ENCODE data around the gene MYPN.

The MYPN gene

GRCh38 chr10:68111584-68111983, 2.3 kb downstream of the MYPN start:
- Histone ChIP-seq H3K9me2 (ENCODE audit: low read depth, low read length) (no peaks in the 10 kb centered on the region), H3K27ac (ENCODE audit: low read depth, low read length, poor library complexity, severe bottlenecking) (no peak overlapping the region), H3K4me1 (ENCODE audit: insufficient read depth, low read length, severe bottlenecking) (no peaks in the 10 kb centered on the region), H3K36me3 (ENCODE audit: insufficient read depth, low read length) (no peaks in the 10 kb centered on the region), H3K9ac (ENCODE audit: low read length) (no peak overlapping the region), H4K20me1 (ENCODE audit: insufficient read depth, low read length) (no peaks in the 10 kb centered on the region), H2AFZ (ENCODE audit: low read length) (no peak overlapping the region), H3K27me3 (ENCODE audit: insufficient read depth, low read length) (no peaks in the 10 kb centered on the region), H3K4me3 (ENCODE audit: low read depth, low read length, poor library complexity, severe bottlenecking) (no peak overlapping the region), H3K9me3 (ENCODE audit: low read length) (no peaks in the 10 kb centered on the region), H3K4me2 (ENCODE audit: low read length) (no peak overlapping the region), H3F3A (ENCODE audit: insufficient read depth, low read length) (no peaks in the 10 kb centered on the region), H3K79me2 (ENCODE audit: insufficient read depth, low read length) (no peaks in the 10 kb centered on the region)
- TF ChIP-seq EZH2 (IDR thresholded peaks at IDR 0.05; ENCODE audit: borderline replicate concordance, low read length) (no peak), CTCF (IDR thresholded peaks at IDR 0.05; ENCODE audit: low read length) (no peak)

- TF ChIP-seq EZH2 (IDR thresholded peaks at IDR 0.05; ENCODE audit: borderline replicate concordance, low read length), result no peak
- no peak for TF ChIP-seq CTCF (IDR thresholded peaks at IDR 0.05; ENCODE audit: low read length)
- Histone ChIP-seq H4K20me1 (ENCODE audit: insufficient read depth, low read length) (no peaks in the 10 kb centered on the region), H3K9ac (ENCODE audit: low read length) (no peak overlapping the region), H3K36me3 (ENCODE audit: insufficient read depth, low read length) (no peaks in the 10 kb centered on the region), H3K27me3 (ENCODE audit: insufficient read depth, low read length) (no peaks in the 10 kb centered on the region), H3K27ac (ENCODE audit: low read depth, low read length, poor library complexity, severe bottlenecking) (no peak overlapping the region), H3K4me2 (ENCODE audit: low read length) (no peak overlapping the region), H3K9me2 (ENCODE audit: low read depth, low read length) (no peaks in the 10 kb centered on the region), H3K9me3 (ENCODE audit: low read length) (no peaks in the 10 kb centered on the region), H3K4me1 (ENCODE audit: insufficient read depth, low read length, severe bottlenecking) (no peaks in the 10 kb centered on the region), H3K79me2 (ENCODE audit: insufficient read depth, low read length) (no peaks in the 10 kb centered on the region), H2AFZ (ENCODE audit: low read length) (no peak overlapping the region), H3F3A (ENCODE audit: insufficient read depth, low read length) (no peaks in the 10 kb centered on the region), H3K4me3 (ENCODE audit: low read depth, low read length, poor library complexity, severe bottlenecking) (no peak overlapping the region)
These were observed 3.5 kb downstream of the MYPN start for GRCh38 chr10:68112837-68113236.

DNA sequence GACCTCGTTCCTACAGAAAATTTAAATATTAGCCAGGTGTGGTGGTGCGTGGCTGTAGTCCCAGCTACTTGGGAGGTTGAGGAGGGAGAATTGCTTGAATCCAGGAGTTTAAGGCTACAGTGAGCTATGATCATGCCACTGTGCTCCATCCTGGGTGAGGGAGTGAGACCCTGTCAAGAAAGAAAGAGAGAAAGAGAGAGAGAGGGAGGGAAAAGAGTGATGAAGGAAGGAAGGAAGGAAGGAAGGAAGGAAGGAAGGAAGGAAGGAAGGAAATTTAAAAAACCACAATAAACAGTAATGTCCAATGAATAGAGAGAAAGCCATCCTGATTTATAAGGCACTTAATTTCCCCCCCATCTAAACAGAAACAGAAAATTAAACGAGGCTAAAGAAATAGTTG, 9.4 kb downstream of the MYPN start:
- H3K9me2 ChIP-seq (ENCODE audit: low read depth, low read length), result no peaks in the 10 kb centered on the region
- H3K79me2 ChIP-seq (ENCODE audit: insufficient read depth, low read length), result no peaks in the 10 kb centered on the region
- no peaks in the 10 kb centered on the region for H3K4me1 ChIP-seq (ENCODE audit: insufficient read depth, low read length, severe bottlenecking)
- no peaks in the 10 kb centered on the region for H3K9me3 ChIP-seq (ENCODE audit: low read length)
- H3K4me3 ChIP-seq (ENCODE audit: low read depth, low read length, poor library complexity, severe bottlenecking), result no peak overlapping the region
- H3K9ac ChIP-seq (ENCODE audit: low read length), result no peak overlapping the region
- no peaks in the 10 kb centered on the region for H3K36me3 ChIP-seq (ENCODE audit: insufficient read depth, low read length)
- no peak overlapping the region for H3K4me2 ChIP-seq (ENCODE audit: low read length)
- H3K27me3 ChIP-seq (ENCODE audit: insufficient read depth, low read length), result no peaks in the 10 kb centered on the region
- H4K20me1 ChIP-seq (ENCODE audit: insufficient read depth, low read length), result no peaks in the 10 kb centered on the region
- no peak overlapping the region for H2AFZ ChIP-seq (ENCODE audit: low read length)
- no peaks in the 10 kb centered on the region for H3F3A ChIP-seq (ENCODE audit: insufficient read depth, low read length)
- H3K27ac ChIP-seq (ENCODE audit: low read depth, low read length, poor library complexity, severe bottlenecking), result no peak overlapping the region
- TF ChIP-seq CTCF (IDR thresholded peaks at IDR 0.05; ENCODE audit: low read length) (no peak), EZH2 (IDR thresholded peaks at IDR 0.05; ENCODE audit: borderline replicate concordance, low read length) (no peak)

Measured in OCI-LY1 (cell line).